Left ventricle myocardium superior (tissue), 1 donor: ENCODE data around the gene ZNF775. TPM values are rescaled to one million over a fixed set of nuclear protein-coding genes. Genes with fewer than 3 reads are reported as not detected.

Experiments used
- ATAC-seq: fragments of 200-7000 bp; cut with Tn5 transposase; one replicate; pipeline ENCODE4 v1.9.1; 2020; ENCODE audit warnings: mild to moderate bottlenecking, moderate library complexity
- DNase-seq: peaks from one replicate; pipeline ENCODE4 v3.0.0-alpha.2; 2020
- intact Hi-C: fragments of 100-400 bp; cut with micrococcal nuclease; formaldehyde crosslinking; loops from one replicate; pipeline ENCODE4 v1.11.0; 2022
- total RNA-seq: library from RNA; stranded (reverse); fragmentation: NEBNext Ultra II Directional; extraction: Animal tissue kit (Norgen Biotek cat#: 25700); gene quantifications from one replicate; pipeline ENCODE4 v1.2.1, GENCODE V29; 2021
- donor health status: DM: no; HTN: yes; CAD: no; lungs with severe emphysema.

The ZNF775 gene
- total RNA-seq, 1 donor from 2014 or later = 3.0 TPM

DNA sequence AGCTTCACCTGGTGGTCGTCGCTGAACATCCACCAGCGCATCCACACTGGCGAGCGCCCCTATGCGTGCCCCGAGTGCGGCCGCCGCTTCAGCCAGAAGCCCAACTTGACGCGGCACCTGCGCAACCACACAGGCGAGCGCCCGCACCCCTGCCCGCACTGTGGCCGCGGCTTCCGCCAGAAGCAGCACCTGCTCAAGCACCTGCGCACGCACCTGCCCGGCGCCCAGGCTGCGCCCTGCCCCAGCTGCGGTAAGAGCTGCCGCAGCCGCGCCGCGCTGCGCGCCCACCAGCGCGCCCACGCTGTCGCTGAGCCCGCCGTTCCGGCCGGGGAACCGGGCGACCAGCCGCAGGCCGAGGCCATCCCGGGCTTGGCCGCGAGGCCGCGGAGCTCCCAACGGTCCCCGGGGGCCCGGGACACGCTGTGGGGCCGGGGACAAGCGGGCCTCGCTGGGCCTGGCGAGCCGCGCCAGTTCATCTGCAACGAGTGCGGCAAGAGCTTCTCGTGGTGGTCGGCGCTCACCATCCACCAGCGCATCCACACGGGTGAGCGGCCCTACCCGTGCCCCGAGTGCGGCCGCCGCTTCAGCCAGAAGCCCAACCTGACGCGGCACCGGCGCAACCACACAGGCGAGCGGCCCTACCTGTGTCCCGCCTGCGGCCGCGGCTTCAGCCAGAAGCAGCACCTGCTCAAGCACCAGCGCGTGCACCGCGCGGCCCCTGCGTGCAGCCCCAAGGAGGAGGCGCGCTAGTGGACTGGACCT is 18.4 kb downstream of the ZNF775 start:
- ATAC-seq = no peak
- no peak for DNase-seq
- intact Hi-C loops = no loop called here

DNA sequence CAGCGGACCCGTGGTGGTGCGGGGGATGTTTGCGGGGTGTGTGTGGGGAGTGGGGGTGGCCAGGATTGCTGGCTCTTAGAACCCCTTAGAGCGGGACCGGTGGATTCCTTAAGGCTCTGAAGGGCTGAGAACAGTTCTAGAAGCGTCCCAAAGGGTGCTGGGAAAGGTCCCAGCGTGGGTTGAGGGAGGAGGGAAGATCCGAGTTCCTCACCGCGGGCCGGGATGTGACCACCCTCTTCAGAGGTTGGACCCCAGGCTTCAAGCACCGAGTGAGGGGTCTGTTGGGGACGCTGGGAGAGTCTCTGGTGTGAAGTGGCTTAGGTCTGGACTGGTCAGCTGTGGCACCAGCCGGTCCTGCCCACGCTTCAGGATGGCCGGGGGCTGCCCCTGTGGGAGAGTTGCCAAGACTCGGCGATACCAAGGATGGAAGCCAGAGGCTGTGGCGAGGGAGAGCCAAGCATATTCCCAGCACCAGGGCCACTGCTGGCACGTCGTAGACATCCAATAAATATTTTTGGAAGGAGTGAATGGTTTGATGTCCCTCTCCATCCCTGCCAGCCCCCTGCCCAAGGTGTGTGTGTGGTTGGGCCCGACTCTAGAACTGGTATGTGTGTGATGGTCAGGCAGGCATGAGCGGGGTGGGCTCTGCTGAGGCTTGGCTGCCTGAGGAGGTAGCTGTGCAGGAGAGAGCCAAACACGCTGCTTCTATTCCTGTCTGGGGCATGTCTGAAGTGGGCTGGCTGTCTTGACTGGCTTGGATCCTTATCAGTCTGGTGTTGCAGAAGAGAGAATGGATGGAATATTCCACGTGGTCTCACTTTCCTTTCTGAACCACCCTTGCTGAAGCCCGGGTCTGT is 19.2 kb downstream of the ZNF775 start:
- ATAC-seq = peak; percentile 79
- no peak for DNase-seq
- intact Hi-C loops = no loop called here

DNA sequence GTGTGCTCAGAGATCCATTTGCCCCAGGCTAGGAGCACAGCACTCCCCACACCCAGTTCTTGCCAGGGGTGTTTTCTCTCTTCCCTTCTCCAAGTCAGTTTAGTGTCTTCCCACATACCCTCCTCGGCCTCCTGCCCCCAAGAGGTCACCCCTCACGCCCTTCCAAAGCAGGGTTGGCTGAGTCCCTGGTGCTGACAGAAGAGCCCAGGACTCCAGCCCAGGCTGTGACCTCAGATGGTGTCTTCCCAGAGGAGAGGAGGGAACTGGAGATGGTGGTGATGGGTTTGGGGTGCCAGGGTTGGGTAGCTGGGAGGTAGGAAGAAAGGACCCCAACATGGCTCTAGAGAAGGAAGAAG is 19.8 kb downstream of the ZNF775 start:
- DNase-seq = no peak
- ATAC-seq = peak; percentile 44
- intact Hi-C loops = no loop called here

DNA sequence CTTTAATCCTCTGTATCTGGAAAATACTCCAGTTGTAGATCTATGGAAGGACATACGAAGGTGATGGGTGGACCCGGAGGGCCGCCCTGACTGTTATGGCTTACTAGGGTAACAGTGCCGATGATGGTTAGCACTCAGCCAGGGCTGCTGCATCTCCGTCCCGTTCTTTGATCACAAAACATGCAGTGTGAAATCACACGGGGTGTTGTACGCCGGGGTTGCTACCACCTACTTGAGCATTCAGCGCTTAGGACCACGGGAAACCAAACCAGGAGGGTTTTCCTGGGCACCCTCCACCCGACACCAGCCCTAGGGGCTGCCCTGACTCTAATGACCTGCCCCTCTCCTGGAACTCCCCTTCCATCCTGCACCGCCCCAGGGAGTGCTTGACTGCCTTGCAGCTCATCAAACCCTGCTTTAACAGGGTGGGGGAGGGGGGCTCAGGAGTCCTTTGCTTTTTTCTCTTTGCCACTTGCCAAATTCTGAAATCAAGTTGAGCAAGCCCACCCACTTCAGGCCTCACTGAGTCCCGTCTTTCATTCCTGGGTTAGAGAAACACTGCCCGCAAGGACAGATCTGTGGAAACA is 20.4 kb downstream of the ZNF775 start:
- no peak for DNase-seq

GRCh38 chr7:150400008-150400787 is 21.1 kb downstream of the ZNF775 start:
- DNase-seq = no peak
- intact Hi-C loops = no loop called here
- no peak for ATAC-seq

More for the DNA sequence above, 20.4 kb downstream of the ZNF775 start:
- no peak for ATAC-seq
- intact Hi-C loops = no loop called here

- no peak for DNase-seq
- intact Hi-C loops = no loop called here
Measured at GRCh38 chr7:150400788-150401423, 21.8 kb downstream of the ZNF775 start.

GRCh38 chr7:150401424-150401790 is 22.3 kb downstream of the ZNF775 start:
- intact Hi-C loops = no loop called here
- ATAC-seq (no peak), DNase-seq (no peak)

More at GRCh38 chr7:150400788-150401423, 21.8 kb downstream of the ZNF775 start:
- no peak for ATAC-seq

DNA sequence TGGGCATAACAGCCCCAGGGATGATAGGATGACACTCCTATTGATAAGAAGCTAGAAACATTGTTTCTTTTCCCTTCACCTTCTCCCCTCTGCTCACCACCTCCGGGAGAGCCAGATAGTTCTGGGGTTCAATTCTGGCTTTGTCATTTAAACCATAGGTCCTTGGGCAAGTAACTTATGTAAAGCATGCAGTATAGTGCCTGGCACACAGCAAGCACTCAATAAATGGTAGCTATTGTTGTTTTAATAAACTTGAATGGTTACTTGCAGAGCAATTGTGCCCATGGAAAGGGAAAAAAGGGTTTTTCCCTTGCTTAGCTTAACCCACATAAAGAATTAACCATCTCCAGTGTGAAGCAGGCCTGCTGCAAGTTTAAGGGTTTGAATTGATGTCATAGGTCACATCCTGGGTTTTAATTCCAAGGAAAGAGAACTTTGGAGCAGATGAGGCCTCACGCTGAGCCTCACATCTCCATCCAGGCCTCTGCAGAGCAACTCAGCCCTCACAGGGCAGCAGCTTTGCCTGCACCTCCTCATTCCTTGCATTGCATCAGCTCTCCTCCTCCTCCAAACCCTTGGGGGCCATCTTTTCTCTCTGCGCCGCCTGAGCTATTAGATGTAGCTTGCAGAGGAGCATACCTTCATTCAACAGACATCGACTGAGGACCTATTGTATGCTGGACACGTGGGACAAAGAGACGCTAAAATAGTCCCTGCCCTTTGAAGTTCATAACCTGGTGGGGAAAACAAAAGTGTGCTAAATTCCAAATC is 22.9 kb downstream of the ZNF775 start:
- intact Hi-C loops = no loop called here
- no peak for ATAC-seq
- no peak for DNase-seq

GRCh38 chr7:150402671-150403321 is 23.7 kb downstream of the ZNF775 start:
- DNase-seq = no peak
- intact Hi-C loops = no loop called here
- no peak for ATAC-seq

DNA sequence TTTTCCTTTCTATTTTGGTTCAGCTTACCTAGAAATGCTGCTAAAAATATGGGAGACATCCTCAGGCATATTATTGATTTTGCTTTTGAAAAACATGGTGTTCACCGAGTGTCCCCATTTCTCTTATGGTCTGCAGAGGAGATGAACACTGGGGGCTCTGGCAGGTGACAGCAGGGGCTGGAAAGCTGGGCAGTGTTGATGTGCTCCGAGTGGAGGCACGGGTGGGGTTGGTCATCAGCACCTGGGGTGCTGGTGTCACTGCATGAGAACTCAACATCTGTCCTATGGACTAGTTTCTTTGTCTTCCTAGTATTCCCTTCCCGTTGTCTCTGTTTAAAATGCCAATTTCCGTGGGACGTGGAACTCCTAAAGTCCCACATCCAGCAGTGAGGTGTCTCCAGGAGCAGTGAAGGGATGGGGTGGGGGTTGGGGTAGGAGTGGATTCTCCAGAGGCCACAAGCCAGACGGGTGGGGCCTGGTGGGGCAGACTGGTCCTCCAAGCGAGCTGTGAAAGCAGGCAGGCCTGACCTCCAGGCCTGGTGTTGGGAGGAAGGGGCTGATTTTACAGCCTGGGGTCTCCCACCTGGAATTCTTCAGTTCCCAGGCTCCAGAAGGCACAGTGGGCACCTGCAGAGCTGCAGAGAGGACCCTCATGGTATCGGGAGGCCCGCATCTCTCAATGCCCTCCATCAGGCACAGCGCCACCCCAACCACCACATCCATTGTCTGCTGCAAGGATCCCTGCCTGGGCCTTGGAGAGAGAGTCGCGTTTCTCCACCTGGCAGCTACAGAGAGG is 24.4 kb downstream of the ZNF775 start:
- intact Hi-C loops = no loop called here
- DNase-seq (no peak), ATAC-seq (no peak)

- intact Hi-C loops = no loop called here
Measured at GRCh38 chr7:150404172-150404804, 25.2 kb downstream of the ZNF775 start.

DNA sequence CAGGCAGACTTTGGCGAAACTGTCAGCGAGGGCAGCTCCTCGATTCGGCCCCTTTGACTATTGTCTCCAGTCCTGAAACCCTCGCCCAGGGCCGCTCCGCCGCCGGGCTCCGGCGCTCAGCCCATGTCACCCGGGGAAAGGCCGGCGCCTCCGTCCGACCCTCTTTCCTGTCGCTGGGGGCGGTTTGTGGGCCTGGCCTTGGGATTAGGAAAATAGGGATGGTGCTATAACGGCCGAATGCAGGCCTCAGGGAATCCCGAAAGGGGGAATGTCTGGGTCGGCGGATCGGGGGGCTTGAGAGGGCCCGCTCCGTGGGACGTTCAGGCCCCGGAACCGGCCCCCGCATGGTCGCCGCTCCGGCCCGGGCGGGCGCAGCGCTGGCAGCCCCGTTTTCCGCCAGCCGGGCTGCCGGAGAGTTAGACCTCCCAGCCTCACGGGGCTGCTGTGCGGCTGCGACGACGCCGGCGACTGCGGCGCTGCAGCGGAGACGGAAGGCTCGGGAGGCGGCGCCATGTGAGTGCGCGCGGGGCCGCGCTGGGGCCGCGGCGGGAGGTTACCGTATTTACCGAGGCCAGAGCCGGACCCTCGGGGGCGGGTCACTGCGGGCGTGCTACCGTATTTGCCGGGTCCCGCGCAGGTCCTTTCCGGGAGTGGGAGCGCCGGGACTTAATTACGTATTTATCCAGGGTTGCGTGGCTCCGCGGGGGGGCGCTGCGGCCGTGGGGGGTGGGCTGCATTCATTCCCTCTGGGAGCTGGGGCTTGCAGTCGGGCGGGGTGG is 25.9 kb downstream of the ZNF775 start:
- peak; percentile 96 for ATAC-seq
- intact Hi-C loops = no loop called here
- peak; percentile 96 for DNase-seq

More at GRCh38 chr7:150404172-150404804, 25.2 kb downstream of the ZNF775 start:
- ATAC-seq = no peak
- no peak for DNase-seq

- DNase-seq (no peak), ATAC-seq (peak; percentile 54)
- intact Hi-C loops = no loop called here
Measured at GRCh38 chr7:150405584-150406311, 26.6 kb downstream of the ZNF775 start.

GRCh38 chr7:150406312-150406566 is 27.1 kb downstream of the ZNF775 start:
- intact Hi-C loops = no loop called here
- no peak for DNase-seq
- ATAC-seq = no peak
